ENCODE measurements around the gene MGAT5B.

The MGAT5B gene

GRCh38 chr17:76930107-76930506, 61.9 kb downstream of the MGAT5B start:
- no peak for DNase-seq

GRCh38 chr17:76932402-76933333, 64.5 kb downstream of the MGAT5B start:
- DNase-seq, result no peak

DNA sequence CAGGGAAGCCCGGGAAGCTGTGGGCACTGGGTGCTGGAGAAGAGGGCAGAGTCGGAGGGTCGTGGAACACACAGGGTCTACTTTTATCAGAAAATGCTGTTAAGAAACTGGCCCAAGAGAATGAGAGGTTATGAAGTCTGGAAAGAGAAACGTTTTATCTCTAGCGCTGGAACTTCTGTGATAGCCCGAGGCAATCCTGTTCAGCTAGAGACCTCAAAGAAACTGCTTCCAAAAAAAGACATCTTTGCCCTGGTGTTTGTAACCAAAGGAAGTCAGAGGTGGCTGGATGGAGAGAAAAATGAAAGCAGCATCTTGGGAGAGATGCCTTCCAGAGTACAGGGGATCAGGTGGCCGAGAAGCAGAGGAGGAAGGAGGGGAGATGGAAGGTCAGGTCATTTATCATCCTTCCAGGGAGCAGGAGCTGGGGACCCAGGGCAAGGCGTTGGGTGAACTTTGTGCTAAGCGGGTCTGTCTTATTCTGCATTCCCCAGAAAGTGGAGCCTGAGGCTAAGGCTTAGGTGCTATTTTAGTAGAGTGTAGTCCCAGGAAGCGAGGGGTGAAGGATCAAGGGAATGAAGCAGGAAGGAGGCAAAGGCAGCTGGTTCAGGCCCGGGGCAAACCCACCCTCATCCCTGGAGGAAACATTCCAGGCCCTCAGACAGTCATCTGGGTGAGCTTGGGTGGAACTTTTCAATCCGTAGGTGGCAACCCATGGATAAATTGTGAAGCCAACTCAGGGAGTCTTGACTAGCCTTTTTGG, 66.5 kb downstream of the MGAT5B start:
- no peak for DNase-seq

- no peak for DNase-seq
Observed at GRCh38 chr17:76935331-76935730, 67.1 kb downstream of the MGAT5B start.

DNA sequence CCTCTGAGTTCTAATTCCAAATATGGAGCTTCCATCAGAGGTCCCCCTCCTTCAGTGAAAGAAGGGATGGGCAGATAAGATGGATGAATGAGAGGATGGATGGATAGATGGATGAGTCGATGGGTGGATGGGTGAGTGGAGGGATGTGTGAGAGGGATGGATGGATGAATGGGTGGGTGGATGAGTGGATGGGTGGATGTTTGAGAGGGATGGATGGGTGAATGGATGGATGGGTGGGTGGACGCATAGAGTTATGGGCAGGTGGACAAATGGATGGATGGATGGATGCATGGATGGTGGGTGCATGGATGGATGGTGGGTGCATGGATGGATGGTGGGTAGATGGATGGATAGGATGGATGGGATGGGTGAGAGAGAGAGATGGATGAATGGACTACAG, 69.0 kb downstream of the MGAT5B start:
- DNase-seq, result no peak

DNA sequence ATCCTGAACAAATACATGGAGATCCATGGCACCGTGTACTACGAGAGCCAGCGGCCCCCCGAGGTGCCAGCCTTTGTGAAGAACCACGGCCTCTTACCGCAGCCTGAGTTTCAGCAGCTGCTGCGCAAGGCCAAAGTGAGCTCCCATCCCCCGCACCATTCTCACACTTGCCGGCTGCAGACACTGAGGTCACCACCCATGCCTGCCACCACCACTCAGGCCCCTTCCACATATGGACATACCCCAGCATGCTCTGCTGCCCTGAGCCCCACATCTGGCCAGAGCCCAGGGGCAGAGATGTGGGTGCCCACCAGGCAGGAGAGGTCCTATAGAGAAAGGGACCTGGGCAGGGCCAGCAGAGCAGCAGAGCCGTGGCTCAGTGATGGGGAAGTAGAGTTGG, 69.8 kb downstream of the MGAT5B start:
- DNase-seq, result no peak

DNA sequence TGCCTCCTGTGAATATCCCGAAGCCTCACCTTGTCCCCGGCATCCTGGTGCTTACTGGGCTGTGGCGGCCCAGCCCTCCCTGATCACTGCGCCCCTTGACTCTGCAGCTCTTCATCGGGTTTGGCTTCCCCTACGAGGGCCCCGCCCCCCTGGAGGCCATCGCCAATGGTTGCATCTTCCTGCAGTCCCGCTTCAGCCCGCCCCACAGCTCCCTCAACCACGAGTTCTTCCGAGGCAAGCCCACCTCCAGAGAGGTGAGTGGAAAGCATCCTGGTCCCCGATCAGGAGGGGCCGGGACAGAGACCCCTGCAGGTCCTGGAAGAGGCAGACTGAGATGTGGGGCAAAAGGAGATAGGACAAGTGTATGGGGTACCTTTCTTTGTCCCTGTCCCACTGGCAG, 72.1 kb downstream of the MGAT5B start:
- DNase-seq, result no peak

- DNase-seq, result no peak
Observed at GRCh38 chr17:76940738-76941350, 72.6 kb downstream of the MGAT5B start.

- no peak for DNase-seq
Observed at GRCh38 chr17:76943202-76943601, 75.0 kb downstream of the MGAT5B start.

GRCh38 chr17:76943781-76944213, 75.6 kb downstream of the MGAT5B start:
- peak; percentile 47 for DNase-seq

- no peak for DNase-seq
Observed at GRCh38 chr17:76944477-76944876, 76.3 kb downstream of the MGAT5B start.

GRCh38 chr17:76946111-76946771, 78.0 kb downstream of the MGAT5B start:
- DNase-seq, result no peak

DNA sequence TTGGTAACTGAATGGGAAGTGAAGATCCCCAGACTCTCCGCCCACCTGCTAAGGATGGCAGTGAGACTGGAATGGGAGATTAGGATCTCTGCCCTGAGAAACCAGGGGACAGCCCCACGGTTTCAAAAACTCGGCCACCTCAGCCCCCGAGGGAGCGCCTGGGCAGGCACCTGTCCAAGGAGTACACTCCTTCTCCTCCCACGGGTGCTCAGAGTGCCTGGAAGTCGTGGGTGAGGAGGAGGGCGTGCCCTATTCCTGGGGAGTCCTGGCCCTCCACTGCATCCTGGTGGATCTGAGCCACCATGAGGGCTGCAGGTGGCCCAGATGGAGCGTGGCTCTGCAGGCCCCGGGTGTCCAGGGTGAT, 78.5 kb downstream of the MGAT5B start:
- DNase-seq, result no peak

DNA sequence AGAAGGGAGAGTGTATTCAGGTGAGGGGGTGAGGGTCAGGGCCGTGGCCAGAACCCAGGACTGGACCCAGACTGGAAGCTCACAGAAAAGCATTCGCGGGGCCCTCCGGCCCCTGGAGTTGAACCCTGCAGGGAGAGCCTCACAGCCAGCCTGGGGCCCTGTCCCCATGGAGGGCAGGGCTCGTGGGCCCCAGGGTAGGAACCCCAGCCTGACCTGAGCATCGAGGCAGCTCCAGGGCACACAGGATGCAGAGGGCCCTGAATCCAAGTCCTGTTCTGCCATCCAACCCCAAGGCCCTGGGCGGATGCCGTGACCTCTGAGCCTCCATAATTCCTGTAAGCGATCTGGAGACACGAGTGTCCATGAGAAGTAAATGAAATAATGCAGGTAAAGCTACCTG, 79.1 kb downstream of the MGAT5B start:
- DNase-seq, result no peak

- DNase-seq, result no peak
Observed at GRCh38 chr17:76947771-76948170, 79.6 kb downstream of the MGAT5B start.

GRCh38 chr17:76948301-76948700, 80.1 kb downstream of the MGAT5B start:
- DNase-seq, result no peak

GRCh38 chr17:76948726-76949342, 80.6 kb downstream of the MGAT5B start:
- no peak for DNase-seq

DNA sequence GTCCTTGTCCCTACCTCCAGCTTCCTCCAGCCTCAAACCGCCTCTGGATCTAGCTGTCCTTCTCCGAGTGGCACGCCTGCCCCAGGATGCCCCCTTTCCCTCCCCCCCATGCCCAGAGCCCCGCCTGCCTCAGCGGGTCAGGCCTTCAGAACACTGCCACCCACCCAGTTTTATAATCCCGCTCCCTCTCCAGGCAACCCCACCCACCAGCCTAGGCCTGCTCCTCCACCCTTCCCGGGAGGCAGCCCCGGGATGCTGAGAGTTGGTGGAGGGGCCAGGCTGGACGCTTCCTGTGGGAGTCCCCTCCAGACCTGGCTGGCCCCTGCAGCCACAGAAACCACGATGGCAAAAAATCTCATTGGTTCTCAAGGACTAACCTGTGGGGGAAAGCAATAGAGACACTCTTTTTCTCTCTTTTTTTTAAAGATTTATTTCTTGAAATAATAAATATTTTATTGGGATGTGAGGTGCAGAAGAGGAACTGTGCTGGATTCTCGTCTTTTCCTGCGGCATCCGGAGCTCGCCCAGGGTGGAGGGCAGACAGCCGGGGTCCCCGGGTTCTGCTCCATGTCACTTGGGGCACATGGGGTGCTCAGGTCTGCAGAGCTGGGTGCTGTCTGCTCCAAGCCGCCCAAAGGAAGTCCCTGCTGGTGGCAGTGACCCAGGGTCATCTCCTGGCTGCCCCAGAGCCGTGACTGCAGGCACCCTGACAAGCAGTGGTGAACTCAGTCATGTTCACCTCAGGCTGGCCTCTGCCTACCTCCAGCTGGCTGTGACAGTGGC, 81.9 kb downstream of the MGAT5B start:
- no peak for DNase-seq

DNA sequence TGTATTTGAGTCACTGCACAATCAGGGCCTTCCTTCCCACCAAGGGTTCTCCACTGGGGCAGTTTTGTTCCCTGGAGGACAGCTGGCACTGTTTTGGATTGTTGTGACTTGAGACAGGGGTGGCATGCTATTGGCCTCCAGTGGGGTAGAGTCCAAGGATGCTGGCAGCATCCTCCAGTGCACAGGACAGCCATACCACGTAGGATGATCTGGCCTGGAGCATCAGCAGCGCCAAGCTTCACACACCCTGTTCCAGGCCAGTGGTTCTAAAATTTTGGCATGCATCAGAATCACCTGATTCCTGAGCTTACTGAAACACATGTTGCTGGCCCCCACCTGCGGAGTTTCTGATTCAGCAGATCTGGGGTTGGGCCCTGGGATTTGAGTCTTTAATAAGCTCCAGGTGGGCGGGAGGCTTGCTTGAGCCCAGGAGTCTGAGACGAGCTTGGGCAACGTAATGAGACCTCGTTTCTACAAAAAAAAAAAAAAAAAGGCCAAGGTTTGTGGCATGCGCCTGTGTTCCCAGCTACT, 83.2 kb downstream of the MGAT5B start:
- DNase-seq, result no peak

DNA sequence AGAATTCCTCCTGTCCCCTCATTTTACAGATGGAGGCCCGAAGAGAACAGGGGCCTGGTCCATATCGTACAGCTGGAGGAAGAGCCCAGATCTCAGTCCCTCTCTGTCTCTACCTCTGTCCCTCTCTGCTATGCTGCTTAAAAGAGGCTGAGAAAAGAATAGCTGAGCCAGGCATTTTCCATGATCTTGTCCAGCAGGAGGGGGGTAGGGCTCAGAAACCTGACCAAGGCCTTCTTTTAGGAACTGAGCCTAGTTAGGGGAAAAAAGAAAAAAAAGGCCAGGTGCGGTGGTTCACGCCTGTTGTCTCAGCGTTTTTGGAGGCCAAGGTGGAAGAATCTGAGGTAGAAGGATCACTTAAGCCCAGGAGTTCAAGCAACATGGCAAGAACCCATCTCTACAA, 84.2 kb downstream of the MGAT5B start:
- DNase-seq, result no peak

DNA sequence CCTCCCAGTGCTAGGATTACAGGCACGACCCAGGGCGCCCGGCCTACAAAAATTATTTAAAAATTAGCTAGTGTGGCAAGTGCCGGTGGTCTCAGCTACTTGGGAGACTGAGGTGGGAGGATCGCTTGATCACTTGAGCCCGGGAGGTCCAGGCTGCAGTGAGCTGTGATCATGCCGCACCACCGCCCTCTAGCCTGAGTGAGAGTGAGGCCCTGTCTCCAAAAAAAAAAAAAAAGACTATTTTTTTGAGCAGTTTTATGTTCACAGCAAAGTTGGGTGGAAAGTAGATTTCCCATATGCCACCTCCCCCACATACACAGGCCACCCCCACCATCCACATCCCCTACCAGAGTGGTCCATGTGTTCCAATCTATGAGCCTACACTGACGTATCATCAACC, 84.9 kb downstream of the MGAT5B start:
- no peak for DNase-seq

DNA sequence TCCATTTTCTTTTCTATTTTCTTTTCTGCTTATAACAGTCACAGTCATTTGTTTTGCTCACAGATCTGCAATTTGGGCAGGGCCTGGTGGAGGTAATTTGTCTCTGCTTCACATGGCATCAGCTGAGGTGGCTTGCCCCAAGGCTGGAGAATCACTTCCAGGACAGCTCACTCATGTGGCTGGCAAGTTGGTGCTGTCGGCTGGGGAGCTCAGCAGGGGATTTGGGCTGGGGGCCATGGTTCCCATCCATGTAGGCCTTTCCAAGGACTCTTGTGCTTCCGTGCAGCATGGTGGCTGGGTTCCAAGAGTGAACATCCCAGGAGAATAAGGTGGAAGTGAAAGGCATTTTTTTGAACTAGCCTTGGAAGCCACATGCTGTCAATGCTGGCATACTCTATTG, 85.7 kb downstream of the MGAT5B start:
- no peak for DNase-seq
